ENCODE data around the gene CLGN.
"Not testable (repeated sequence)": the region's sequence is repeated elsewhere in the genome, so short reads cannot be mapped to it uniquely, and the experiment has no call there.

CLGN gene

DNA sequence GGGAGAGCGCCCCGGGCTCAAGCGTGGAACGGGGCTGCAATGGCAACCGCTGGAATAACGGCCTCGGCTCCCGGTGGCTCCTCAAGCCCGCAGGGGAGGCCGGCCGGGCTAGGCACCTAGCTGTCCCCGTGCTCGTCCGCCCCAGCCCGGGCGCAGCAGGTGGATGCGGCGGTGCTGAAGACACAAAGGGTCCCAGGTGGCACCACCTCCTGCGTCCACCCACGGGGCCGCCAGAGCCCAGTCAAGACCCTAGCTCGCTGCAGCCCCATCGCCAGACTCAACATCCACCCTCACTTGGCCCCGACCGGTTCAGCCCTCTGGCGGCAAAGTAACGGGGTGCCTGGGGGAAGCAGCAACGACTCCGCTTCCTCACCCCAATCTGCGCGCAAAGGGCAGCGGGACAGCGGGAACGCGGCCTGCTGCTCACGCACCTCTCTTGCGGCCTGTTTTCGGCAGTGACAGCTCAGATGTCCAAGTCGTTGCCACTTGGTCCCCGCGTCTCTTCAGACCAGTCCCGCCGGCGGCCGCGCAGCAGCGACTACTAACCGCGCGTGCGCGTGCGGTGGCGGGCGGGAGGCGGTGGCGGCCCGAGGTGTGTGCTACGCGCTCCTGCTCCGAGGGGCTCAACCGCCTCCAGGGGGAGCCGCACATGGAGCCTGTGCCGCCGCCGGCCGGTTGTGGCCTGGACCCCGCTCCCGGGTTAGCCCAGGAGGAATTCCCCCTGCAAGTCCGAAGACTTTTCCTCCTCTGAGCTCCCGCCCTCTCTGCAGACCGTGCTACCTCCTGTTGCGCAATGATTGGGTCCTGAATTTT is at the start of gene CLGN:
TSS of gene CLGN (minus strand) at position 543 of the 813 bp plus-strand sequence. CDS start 14,570 bp downstream, outside the sequence.
- peak; percentile 68 to 84 (median 71) for DNase-seq

GRCh38 chr4:140472156-140472555 is 44.7 kb upstream of the CLGN start:
- DNase-seq, result no peak

- no peak for DNase-seq
Observed at GRCh38 chr4:140469791-140470733, 42.6 kb upstream of the CLGN start.

GRCh38 chr4:140466146-140466545 is 38.7 kb upstream of the CLGN start:
- DNase-seq, result no peak

DNA sequence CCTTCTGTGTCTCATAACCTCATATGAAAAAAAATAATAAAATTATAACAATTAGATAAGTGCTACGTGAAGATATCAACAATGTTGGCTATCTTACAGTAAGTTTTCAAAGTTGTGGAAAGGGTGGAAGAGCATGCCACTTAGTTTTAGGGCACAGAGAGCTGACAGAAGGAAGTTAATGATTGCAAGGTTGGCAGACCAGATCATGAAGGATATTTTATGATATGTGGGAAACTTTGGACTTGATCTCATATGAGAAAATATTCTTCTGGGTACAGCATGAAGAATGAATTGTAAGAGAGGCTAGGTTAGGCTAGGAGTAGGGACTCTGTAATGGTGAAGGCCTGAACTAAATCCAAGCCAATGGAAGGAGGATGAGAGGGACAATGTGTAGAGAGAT is 36.2 kb upstream of the CLGN start:
- DNase-seq, result no peak

GRCh38 chr4:140463182-140463581 is 35.7 kb upstream of the CLGN start:
- DNase-seq, result no peak

GRCh38 chr4:140450352-140450751 is 22.9 kb upstream of the CLGN start:
- no peak for DNase-seq

DNA sequence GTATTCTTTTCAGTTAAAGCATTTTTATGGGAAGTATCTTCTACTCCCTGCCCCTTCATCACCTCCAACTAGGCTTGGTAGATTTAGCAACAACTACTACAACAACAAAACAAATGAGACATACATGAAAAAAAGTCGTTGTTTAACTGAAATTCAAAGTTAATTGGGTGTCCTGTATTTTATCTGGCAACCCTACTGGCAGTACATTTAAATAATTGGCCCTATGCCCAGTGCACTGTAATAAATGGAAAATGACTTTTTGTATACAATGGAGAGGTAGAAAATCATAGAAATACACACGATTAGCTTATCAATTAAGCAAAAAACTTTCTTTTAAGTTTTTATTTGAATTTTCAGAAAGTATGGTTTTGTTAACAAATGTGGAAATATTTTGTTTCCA is 21.4 kb upstream of the CLGN start:
- DNase-seq, result no peak

DNA sequence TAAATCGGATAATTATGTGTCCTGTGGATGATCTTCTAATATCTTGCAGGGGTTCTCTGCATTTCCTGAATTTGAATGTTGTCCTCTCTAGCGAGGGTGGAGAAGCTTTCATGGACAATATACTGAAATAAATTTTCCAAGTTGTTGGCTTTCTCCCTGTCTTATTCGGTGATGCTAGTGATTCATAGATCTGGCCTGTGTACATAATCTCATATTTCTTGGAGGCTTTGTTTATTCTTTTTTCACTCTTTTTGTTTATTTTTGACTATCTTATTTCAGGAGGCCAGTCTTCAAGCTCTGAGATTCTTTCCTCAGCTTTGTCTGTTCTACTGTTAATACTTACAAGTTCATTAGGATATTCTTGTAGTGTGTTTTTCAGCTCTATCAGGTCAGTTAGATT is 20.7 kb upstream of the CLGN start:
- no peak for DNase-seq

GRCh38 chr4:140444347-140444746 is 16.9 kb upstream of the CLGN start:
- not testable (repeated sequence) for DNase-seq

GRCh38 chr4:140439644-140440142 is 12.2 kb upstream of the CLGN start:
- no peak for DNase-seq

- DNase-seq, result peak; percentile 5 to 28 (median 27)
Observed at GRCh38 chr4:140427919-140428471, 547 bp upstream of the CLGN start.

DNA sequence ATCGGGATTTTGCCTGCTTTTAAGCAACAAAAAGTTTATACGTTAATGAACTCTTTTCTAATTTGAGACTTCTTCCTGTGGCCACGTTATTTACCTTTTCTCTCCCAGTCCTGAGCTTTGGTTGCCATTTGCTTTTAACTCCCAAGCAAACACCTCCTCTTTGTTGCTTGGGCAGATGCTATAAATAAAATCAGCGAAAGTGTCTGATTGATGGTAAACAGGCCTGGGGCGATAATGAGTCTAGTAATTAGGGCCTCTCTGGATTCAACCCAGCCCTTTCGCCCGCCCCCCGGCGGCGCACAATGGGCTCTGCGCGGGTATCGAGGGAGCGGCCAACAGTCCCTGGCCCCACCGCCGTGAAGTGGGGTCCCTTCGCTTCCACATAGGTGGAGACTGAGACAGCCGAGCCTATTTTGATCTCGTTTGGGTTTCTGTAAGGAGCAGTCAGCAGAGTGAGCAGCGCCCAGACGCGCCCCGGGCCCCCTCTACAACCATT is 790 bp downstream of the CLGN start:
- DNase-seq, result peak in 1 of 3 donors; percentile 79

GRCh38 chr4:140423106-140423505 is 4.3 kb downstream of the CLGN start:
- DNase-seq, result no peak

DNA sequence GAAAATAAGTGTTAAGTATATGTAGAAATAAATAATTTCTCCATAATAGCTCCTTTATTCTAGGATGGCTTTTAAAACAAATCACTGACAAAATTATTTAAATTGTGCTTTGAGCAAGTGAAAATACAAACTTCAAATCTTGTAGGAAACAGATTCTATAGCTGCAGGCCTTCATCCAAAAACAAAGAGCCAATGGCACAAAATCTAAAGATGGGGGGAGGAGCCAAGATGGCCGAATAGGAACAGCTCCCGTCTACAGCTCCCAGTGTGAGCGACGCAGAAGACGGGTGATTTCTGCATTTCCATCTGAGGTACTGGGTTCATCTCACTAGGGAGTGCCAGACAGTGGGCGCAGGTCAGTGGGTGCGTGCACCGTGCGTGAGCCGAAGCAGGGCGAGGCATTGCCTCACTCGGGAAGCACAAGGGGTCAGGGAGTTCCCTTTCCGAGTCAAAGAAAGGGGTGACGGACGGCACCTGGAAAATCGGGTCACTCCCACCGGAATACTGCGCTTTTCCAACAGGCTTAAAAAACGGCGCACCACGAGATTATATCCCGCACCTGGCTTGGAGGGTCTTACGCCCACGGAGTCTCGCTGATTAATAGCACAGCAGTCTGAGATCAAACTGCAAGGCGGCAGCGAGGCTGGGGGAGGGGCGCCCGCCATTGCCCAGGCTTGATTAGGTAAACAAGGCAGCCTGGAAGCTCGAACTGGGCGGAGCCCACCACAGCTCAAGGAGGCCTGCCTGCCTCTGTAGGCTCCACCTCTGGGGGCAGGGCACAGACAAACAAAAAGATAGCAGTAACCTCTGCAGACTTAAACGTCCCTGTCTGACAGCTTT is 14.1 kb downstream of the CLGN start:
- not testable (repeated sequence) for DNase-seq

- no peak for DNase-seq
Observed at GRCh38 chr4:140408974-140409373, 18.5 kb downstream of the CLGN start.

DNA sequence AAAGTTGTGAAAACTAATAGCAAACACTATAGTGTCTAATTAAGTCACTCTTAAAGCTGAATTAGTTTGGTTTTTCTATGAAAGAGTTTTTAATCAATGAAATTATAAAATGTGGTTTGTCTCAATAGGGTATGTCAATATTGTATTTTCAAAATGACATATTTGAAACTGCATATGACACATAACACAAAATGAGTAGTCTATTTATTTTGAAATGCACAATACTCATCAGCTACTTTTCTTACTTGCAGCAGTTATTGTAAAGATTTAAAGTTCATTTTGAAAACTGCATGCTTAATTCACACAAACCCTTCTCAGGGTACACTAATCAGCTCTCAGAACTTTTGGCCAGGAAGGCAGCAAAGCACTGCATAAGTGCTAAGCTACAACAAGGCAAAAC is 21.2 kb downstream of the CLGN start:
- DNase-seq, result no peak

DNA sequence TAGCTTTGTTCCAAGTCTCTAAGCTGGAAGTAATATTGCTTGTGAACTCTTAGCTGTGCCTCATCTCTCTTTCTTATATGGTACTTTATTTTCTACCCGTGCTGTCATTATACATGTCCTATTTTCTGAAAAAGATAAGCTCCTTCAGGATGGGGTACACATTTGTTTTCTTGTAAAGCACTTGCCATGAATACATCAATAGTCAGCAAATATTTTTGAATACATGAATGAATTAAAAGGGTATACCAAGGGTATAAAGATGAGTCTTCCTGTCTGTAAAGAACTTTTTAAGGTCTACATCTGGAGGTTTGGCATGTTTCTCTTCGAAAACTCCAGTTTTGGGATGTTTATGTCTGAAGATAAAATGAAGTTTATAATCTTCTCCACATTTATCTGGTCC is 27.3 kb downstream of the CLGN start:
- no peak for DNase-seq

- DNase-seq, result no peak
Observed at GRCh38 chr4:140395668-140396067, 31.8 kb downstream of the CLGN start.

GRCh38 chr4:140388015-140388414 is 39.4 kb downstream of the CLGN start:
- DNase-seq, result no peak

DNA sequence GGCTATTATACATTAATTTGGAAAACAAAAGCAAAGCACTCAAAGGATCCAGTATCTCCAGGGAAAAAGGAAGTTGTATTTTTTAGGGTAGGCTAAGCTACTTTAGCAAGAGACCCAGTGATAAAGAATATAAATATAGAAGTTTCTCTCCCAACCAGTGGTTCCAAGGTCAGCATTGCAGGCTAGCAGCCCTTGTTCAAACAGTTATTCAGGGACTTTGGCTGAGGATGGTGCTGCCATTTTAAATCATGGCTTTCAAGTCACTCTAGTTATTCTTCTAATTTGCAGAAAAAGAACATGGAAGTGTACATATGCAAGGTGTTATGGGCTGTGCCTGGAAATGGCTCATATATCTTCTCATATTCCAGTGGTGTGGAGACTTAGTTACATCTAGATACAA is 44.7 kb downstream of the CLGN start:
- DNase-seq, result no peak

- peak in 2 of 3 donors; percentile 12 to 20 for DNase-seq
Observed at GRCh38 chr4:140374130-140374477, 53.3 kb downstream of the CLGN start.

Data from suppressor macrophage treated with lipopolysaccharide for 1 hour (primary cell).